ENCODE data around the gene N4BP2. TPM values are rescaled to one million over a fixed set of nuclear protein-coding genes. Genes with fewer than 3 reads are reported as not detected.
"Not testable (repeated sequence)": the region's sequence is repeated elsewhere in the genome, so short reads cannot be mapped to it uniquely, and the experiment has no call there.

N4BP2 gene
- 4.3 TPM for polyA plus RNA-seq (2013, experiment 1 of 2; ENCODE audit: insufficient read length)
- 5.4 TPM for polyA plus RNA-seq (2013, experiment 2 of 2; ENCODE audit: insufficient read length)

- peak; percentile 84 for DNase-seq
These were observed at the start of gene N4BP2 for GRCh38 chr4:40056716-40057585. Gene N4BP2, plus strand, starts transcription at chr4:40056850. Its CDS starts 40,491 bp downstream, at chr4:40097341.

DNA sequence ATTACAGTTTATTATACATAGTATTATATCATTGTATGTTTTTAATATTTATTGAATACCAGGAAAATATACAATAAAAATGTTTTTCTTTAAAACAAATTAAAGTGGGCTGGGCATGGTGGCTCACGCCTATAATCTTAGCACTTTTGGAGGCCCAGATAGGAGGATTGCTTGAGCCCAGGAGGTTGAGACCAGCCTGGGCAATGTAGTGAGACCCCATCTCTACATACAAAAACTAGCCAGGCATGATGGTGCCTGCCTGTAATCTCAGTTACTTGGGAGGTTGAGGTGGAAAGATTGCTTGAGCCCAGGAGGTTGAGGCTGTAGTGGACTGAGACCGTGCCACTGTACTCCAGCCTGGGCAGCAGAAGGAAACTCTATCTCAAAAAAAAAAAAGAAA lies 40.6 kb upstream of the N4BP2 start:
- DNase-seq = no peak

- DNase-seq = no peak
These were observed 36.4 kb upstream of the N4BP2 start for GRCh38 chr4:40020221-40020620.

GRCh38 chr4:40021116-40021515 lies 35.5 kb upstream of the N4BP2 start:
- not testable (repeated sequence) for DNase-seq

GRCh38 chr4:40024049-40024448 lies 32.6 kb upstream of the N4BP2 start:
- not testable (repeated sequence) for DNase-seq

DNA sequence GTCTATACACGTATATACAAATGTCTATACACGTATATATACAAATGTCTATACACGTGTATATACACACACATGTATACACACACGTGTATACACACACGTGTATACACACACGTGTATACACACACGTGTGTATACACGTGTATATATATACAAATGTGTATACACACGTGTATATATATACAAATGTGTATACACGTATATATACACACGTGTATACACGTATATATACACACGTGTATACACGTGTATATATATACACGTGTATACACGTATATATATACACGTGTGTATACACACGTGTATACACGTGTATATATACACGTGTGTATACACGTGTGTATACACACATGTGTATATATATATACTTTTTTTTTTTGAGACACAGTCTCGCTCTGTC lies 23.9 kb upstream of the N4BP2 start:
- no peak for DNase-seq

DNA sequence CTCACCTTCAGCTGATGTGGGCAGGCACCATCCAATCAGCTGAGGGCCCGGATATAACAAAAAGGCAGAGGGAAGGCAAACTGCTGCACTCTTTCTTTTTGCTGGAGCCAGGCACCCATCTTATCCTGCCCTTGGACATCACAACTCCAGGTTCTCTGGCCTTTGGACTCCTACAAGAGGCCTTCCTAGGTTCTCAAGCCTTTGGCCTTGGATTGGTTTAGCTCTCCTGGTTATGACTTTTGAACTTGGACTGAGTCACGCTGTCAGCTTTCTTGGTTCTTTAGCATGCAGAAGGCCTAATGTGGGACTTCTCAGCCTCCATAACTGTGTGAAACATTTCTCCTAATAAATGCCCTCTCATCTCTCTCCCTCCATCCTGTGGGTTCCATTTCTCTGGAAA lies 23.0 kb upstream of the N4BP2 start:
- DNase-seq = no peak

DNA sequence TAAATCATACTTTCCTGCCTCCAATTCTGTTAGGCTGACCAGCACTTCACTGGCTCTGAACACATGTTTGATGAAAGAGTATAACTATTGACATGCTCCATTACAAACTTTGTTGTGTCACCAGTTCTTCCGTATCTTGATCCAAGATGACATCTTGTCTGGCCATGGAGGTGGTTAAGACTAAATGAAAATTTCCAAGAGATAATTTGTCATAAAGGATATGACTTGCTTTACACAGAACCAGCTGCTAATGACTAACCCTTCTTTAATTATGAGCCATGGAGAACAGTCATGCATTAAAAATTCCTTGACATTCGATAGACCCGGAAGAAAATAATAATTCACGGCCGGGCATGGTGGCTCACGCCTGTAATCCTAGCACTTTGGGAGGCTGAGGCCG lies 17.7 kb upstream of the N4BP2 start:
- peak; percentile 23 for DNase-seq

DNA sequence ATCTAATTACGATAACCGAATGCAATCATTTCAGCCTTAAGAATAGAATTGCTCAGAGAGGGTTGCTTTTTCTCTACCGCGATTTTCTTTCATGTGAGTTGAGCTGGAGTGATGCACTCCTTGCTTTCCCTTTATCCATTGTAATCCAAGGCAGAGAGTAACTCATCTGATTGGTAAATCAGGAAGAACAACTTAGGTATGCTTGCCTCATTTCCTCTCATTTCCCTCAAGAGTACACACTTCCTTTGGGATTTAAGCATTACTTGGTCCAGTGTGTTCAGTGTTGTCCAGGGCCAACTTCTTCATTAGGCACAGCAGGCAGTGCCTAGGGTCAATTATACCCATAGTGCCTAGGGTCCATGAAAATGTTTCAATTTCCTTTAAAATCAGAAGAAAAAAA lies 15.7 kb upstream of the N4BP2 start:
- no peak for DNase-seq

GRCh38 chr4:40043786-40044185 lies 12.9 kb upstream of the N4BP2 start:
- DNase-seq = no peak

DNA sequence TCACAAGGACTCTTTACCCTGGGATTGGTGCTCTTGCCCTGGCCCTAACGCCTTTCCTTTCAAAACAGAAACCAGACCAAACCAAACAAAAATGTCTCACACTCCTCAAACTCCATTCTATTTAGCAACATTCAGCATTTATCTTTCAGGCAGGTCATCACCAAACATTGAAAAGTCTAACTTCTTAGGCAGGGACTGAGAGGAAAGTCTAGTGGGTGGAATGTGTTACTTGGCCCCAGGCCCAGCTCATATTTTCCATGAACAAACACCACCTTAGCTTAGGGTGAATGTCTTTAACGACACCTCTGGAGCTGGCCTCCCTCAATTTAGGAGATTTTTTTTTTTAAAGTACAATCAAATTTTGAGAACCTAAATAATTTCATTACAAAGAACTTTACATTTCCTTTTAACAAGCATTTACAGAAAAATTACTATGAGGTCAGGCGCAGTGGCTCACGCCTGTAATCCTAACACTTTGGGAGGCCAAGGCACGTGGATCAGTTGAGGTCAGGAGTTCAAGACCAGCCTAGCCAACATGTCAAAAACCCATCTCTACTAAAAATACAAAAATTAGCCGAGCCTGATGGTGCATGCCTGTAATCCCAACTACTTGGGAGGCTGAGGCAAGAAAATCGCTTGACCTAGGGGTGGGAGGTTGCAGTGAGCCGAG lies 10.2 kb upstream of the N4BP2 start:
- DNase-seq = peak; percentile 46

- DNase-seq = no peak
These were observed 3.5 kb upstream of the N4BP2 start for GRCh38 chr4:40053161-40053560.

- no peak for DNase-seq
These were observed 1.2 kb upstream of the N4BP2 start for GRCh38 chr4:40055511-40055862.

DNA sequence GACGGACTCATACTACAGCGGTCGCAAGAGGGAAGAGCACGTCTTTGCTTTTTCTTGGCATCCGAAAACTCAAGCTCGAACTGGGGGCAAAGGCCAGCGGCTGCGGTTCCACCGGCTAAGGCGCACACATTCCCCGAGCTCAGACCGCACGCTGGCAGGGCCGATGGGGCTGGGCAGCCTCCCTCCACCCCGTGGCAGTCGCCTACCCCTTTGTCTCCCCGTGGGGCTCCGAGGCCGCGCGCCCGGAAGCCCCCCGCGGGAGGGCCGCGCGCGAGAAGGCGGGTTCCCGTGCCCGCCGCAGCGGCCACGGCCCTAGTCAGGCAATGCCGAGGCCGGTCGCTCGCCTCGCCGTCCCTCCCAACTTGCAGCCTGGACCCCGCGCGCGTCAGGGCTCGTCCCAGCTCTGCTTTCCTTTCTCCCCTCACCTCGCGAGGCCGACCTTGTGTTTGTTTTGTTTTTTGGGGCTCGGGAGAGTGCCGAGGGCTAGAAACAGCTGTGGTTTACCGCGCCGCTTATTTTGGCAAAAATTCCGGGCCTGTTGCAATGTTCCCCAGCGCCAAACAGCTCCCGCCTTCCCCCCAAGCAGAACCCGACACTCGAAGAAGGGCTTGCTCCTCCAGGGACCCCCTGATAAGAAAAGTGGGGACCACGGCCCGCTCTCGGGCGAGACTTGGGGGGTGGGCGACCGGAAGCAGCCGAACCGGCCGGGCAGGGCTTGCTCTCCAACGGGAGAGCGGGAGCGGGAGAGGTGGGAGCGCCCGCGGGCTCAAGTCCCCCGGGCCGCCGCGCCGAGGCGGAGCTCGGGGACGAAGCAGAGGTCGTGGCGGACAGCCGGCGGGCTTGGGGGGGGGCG lies 561 bp upstream of the N4BP2 start:
- peak; percentile 88 for DNase-seq

DNA sequence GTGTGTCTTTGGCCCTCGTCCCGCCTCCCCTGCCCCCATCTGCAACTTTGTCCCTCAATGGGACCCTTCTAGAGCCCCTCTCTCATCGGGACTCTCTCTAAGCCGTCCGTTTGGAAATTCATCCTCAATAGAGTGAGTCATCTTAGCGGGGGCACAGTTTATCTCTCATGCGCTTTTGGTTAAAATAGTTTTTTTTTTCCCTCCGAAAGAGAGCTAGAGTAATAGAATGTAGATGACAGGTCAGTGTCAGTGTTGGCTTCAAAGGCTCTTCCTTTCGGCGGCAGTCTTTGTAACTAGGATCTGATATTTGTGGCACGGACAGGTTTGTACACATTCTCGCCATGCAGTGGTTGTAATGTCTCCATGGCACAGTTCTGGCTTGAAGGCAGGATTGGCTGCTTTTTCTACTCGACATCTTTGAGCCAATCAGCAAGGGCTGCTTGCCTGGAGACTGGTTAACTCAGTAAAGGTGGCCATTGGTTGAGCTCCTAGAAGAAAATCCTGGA lies 989 bp downstream of the N4BP2 start:
- DNase-seq = peak; percentile 93

DNA sequence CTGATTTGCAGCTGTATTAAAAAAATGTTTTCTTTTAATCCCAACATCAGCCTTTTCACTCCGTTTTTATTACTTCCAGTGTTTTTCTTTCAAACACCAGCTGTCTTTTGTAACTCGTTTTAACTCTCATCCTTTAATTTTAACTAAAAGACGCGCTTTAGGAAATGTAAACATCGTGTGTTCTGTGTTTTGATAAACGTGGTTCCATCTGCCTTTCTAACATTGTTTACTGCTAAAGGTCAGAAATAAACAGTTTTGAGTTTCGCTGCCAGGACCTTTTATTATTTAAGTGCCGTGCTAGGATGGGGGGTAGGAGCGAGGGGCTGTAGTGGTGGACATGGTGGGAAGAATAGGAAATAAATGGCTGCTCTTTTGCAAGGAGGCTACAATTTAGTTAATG lies 1.5 kb downstream of the N4BP2 start:
- DNase-seq = no peak

- no peak for DNase-seq
These were observed 2.2 kb downstream of the N4BP2 start for GRCh38 chr4:40058854-40059253.

DNA sequence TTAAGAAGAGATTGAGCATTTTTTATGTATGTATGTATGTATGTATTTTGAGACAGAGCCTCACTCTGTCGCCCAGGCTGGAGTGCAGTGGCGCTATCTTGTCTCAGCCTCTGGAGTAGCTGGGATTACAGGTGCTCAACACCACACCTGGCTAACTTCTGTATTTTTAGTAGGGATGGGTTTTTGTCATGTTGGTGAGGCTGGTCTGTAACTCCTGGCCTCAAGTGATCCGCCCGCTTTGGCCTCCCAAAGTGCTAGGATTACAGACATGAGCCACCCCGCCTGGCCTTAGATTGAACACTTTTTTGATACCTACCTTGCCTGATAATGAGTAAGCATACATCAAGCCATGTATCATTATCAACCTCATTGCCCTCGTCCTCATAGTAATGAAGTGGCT lies 2.7 kb downstream of the N4BP2 start:
- DNase-seq = no peak

DNA sequence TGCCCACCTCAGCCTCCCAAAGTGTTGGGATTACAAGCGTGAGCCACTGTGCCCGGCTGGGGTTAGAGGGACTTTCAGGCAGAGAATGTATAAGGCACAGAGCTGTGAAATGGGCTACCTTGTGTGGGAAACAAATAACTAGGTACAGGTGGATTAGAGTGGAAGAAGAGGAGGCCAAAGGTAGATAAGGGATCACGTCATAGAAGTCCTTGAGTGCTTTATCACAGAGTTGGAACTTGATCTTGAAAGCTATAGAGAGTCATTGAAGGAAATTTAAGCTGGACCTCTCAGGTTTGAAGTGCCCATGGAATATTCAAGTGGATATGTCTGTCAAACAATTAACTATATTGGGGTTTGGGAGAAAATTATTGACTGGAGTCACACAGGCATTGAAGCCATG lies 8.4 kb downstream of the N4BP2 start:
- DNase-seq = no peak

- no peak for DNase-seq
These were observed 10.0 kb downstream of the N4BP2 start for GRCh38 chr4:40066651-40067050.

GRCh38 chr4:40070387-40070786 lies 13.7 kb downstream of the N4BP2 start:
- DNase-seq = no peak

DNA sequence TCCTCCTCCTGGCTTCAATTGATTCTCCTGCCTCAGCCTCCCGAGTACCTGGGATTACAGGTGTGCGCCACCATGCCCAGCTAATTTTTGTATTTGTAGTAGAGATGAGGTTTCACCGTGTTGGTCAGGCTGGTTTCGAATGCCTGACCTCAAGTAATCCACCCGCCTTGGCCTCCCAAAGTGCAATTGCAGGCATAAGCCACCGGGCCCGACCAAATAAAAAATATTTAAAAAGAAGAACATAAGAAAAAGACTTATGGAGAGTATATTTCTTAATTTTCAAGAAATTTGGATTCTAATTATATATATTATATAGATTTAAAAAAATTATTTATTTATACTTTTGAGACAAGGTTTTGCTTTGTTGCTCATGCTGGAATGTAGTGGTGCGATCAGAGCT lies 29.8 kb downstream of the N4BP2 start:
- DNase-seq = no peak
